HepG2 (cell line): ENCODE results near the gene CAPN8. TPM values are rescaled to one million over a fixed set of nuclear protein-coding genes. Genes with fewer than 3 reads are reported as not detected.
A peak's percentile ranks its signal among the peaks of the same experiment; 100 is the strongest.

Experiments used
- BCL6 ChIP-seq: IDR thresholded peaks from 2 replicates; pipeline ENCODE4 v1.6.1; 2016; ENCODE audit warnings: missing genetic modification reagents, missing compliant biosample characterization
- EED ChIP-seq: sonication (generic); formaldehyde crosslinking; IDR thresholded peaks from 2 replicates; pipeline ENCODE4 v1.5.0; 2020; ENCODE audit warnings: mild to moderate bottlenecking, missing genetic modification reagents
- FOSL2 ChIP-seq: sonication (generic); formaldehyde crosslinking; IDR thresholded peaks from 2 replicates; pipeline ENCODE4 v1.4.0; 2020; ENCODE audit warnings: missing genetic modification reagents
- FOXA1 ChIP-seq, 2 experiments: fragments of 450-650 bp in 1 of 2; sonication (generic) in 1 of 2; formaldehyde crosslinking in 1 of 2; IDR thresholded peaks; 2 replicates each; pipeline versions ENCODE4 v1.4.0 to v1.6.1; 2016 to 2020; ENCODE audit warnings: missing genetic modification reagents in 1 of 2
- FOXA3 ChIP-seq: IDR thresholded peaks from 2 replicates; pipeline ENCODE4 v1.6.1; 2016; ENCODE audit warnings: missing genetic modification reagents, missing compliant biosample characterization
- FOXP1 ChIP-seq, 2 experiments: fragments of 450-650 bp in 1 of 2; IDR thresholded peaks; 2 replicates each; pipeline ENCODE4 v1.6.1; 2017 to 2018; ENCODE audit warnings: antibody characterized with exemption in 1 of 2
- IRF2 ChIP-seq: IDR thresholded peaks from 2 replicates; pipeline ENCODE4 v1.6.1; 2018; ENCODE audit warnings: missing genetic modification reagents, missing compliant biosample characterization
- ISL2 ChIP-seq: sonication (generic); formaldehyde crosslinking; IDR thresholded peaks from 2 replicates; pipeline ENCODE4 v1.5.0; 2020; ENCODE audit warnings: missing genetic modification reagents
- KLF11 ChIP-seq: IDR thresholded peaks from 2 replicates; pipeline ENCODE4 v1.6.1; 2016; ENCODE audit warnings: missing compliant biosample characterization
- MED13 ChIP-seq: sonication (generic); formaldehyde crosslinking; IDR thresholded peaks from 2 replicates; pipeline ENCODE4 v1.5.0; 2020; ENCODE audit warnings: missing genetic modification reagents
- MED8 ChIP-seq: sonication (generic); formaldehyde crosslinking; IDR thresholded peaks from 2 replicates; pipeline ENCODE4 v1.8.1; 2023; ENCODE audit warnings: mild to moderate bottlenecking, missing genetic modification reagents; ENCODE audit not compliant: insufficient replicate concordance
- PCBP1 ChIP-seq: fragments of 200-400 bp; formaldehyde crosslinking; IDR thresholded peaks from 2 replicates; pipeline ENCODE4 v1.6.1; 2017; ENCODE audit warnings: mild to moderate bottlenecking, low read depth, low read length, borderline replicate concordance
- RERE ChIP-seq: IDR thresholded peaks from 2 replicates; pipeline ENCODE4 v1.6.1; 2016; ENCODE audit warnings: low read depth, missing genetic modification reagents, missing compliant biosample characterization
- SOX13 ChIP-seq, 3 experiments: fragments of 450-650 bp in 1 of 3; sonication (generic) in 1 of 3; formaldehyde crosslinking in 1 of 3; IDR thresholded peaks in 2 of 3; conservative IDR thresholded peaks in 1 of 3; 2 replicates each; pipeline versions ENCODE4 v1.5.0 to v1.6.1; 2016 to 2020; ENCODE audit warnings: antibody characterized with exemption in 1 of 3, mild to moderate bottlenecking in 1 of 3, missing compliant biosample characterization in 1 of 3, missing genetic modification reagents in 1 of 3, moderate library complexity in 1 of 3
- TFAP4 ChIP-seq: sonication (generic); IDR thresholded peaks from 2 replicates; pipeline ENCODE4 v1.6.1; 2016; ENCODE audit warnings: low read depth, borderline replicate concordance
- TGIF2 ChIP-seq: IDR thresholded peaks from 2 replicates; pipeline ENCODE4 v1.6.1; 2016; ENCODE audit warnings: control low read depth, missing compliant biosample characterization
- THAP7 ChIP-seq: sonication (generic); formaldehyde crosslinking; IDR thresholded peaks from 2 replicates; pipeline ENCODE4 v1.8.1; 2023; ENCODE audit warnings: mild to moderate bottlenecking, missing genetic modification reagents
- TRAFD1 ChIP-seq: sonication (generic); formaldehyde crosslinking; IDR thresholded peaks from 2 replicates; pipeline ENCODE4 v1.5.1; 2020; ENCODE audit warnings: missing genetic modification reagents, mild to moderate bottlenecking, borderline replicate concordance
- ZNF614 ChIP-seq: IDR thresholded peaks from 2 replicates; pipeline ENCODE4 v1.6.1; 2018; ENCODE audit warnings: missing biosample characterization, missing genetic modification reagents, inconsistent platforms, borderline replicate concordance
- ZNF629 ChIP-seq: sonication (generic); formaldehyde crosslinking; conservative IDR thresholded peaks from 2 replicates; pipeline ENCODE4 v1.5.0; 2020; ENCODE audit warnings: missing genetic modification reagents
- polyA plus RNA-seq, 8 experiments: library from polyadenylated mRNA; depleted of rRNA in 3 of 8; stranded (reverse) in 7 of 8; unstranded in 1 of 8; fragments of >200 nt; fragmentation: Illumina TruSeq in 4 of 8; extraction: Trizol in 4 of 8; gene quantifications; 2 replicates each; pipeline versions ENCODE4 v1.2.1 to v1.2.3, GENCODE V29; 2011 to 2016; ENCODE audit warnings: low read depth in 4 of 8, missing spikeins in 1 of 8, mixed read lengths in 1 of 8; ENCODE audit not compliant: insufficient read depth in 1 of 8
- total RNA-seq, 5 experiments: library from RNA; depleted of rRNA; stranded (reverse); fragments of >200 nt; fragmentation: Illumina TruSeq; extraction: Trizol; gene quantifications; 2 replicates each; pipeline ENCODE4 v1.2.3, GENCODE V29; 2016; ENCODE audit warnings: low read depth in 1 of 5

CAPN8 gene
- total and polyA plus RNA-seq, 2 of the 13 experiments (the other 11 are each of a cell fraction or from before 2014, with no cell fraction given) = 0.20 to 0.25 TPM

GRCh38 chr1:223706077-223706973 lies 40.8 kb upstream of the CAPN8 start (continued):
- TF ChIP-seq TRAFD1 (CRISPR knock-in tag) (no peak), EED (no peak), IRF2 (CRISPR knock-in tag) (no peak), FOSL2 (CRISPR knock-in tag) (peak; percentile 54; the same call in 1 of the 2 replicates), TGIF2 (CRISPR knock-in tag) (no peak), FOXA1 (IDR thresholded peaks at IDR 0.05) (no peak), FOXA1 (CRISPR knock-in tag; IDR thresholded peaks at IDR 0.05) (peak; percentile 66; the same call in 1 of the 2 replicates), THAP7 (no peak), KLF11 (CRISPR knock-in tag) (no peak), ZNF614 (no peak), RERE (CRISPR knock-in tag) (0 out of 2 replicates have a peak, but pooled peaks have one; percentile 51), FOXP1 (IDR thresholded peaks at IDR 0.05) (no peak), FOXP1 (CRISPR knock-in tag; IDR thresholded peaks at IDR 0.05) (peak; percentile 37; the same call in 1 of the 2 replicates), MED13 (no peak), BCL6 (CRISPR knock-in tag) (peak; percentile 27; the same call in 1 of the 2 replicates), ZNF629 (CRISPR knock-in tag) (0 out of 2 replicates have a peak, but pooled peaks have one; percentile 11), ISL2 (CRISPR knock-in tag) (peak; percentile 65), SOX13 (IDR thresholded peaks at IDR 0.05) (no peak), SOX13 (CRISPR knock-in tag; conservative IDR thresholded peaks at IDR 0.05 in 1 of 2, IDR thresholded peaks at IDR 0.05 in 1 of 2) (peak in 1 of 2 experiments; percentile 41; a peak in 1 of 4 replicates), PCBP1 (no peak), FOXA3 (peak; percentile 64), MED8 (CRISPR knock-in tag) (no peak), TFAP4 (peak; percentile 62; the same call in 1 of the 2 replicates)
